ENCODE data around the gene TUBGCP5.
"Not testable (repeated sequence)": the region's sequence is repeated elsewhere in the genome, so short reads cannot be mapped to it uniquely, and the experiment has no call there.

TUBGCP5 gene

DNA sequence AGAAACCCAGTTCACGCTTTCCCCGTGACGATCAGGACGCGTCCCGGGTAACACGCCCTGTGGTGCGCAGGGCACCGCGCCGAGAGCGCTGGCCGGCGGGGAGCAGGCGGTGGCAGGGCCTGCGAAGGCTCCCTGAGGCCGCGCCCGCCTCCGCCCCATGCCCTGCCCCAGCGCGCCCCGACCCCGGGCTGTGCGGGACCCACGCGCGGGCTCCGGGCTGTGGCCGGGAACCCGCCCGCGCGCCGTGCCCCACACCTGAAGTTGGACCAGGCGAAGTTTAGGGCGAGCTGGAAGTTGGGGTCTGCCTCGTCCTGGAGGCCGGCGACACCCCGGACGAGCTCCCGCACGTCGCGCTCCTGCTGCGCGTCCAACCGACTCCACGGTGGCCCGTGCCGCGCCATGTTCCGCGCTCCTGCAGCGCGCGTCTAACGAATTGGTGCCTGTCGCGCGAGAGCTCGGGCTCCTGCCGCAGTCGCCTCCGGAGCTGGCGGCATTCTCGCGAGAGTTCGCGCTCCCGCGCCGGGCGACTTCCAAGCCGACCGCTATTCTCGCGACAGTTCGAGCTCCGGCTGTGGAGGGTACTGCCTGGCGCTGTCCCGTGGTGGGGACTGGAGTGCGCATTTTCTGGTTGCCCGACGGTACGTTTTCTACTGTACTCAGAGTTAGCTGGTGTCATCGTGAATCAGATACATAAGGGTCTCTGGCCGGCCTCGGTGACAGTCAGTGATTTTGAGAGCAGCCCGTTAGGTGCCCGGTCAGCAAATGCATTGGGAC lies at the start of gene TUBGCP5:
TSS of gene TUBGCP5 (minus strand) at position 427 of the 774 bp plus-strand sequence. CDS start at position 401, 26 bp downstream.
- DNase-seq (ENCODE audit: low read depth in 2 of 2): peak; percentile 98

DNA sequence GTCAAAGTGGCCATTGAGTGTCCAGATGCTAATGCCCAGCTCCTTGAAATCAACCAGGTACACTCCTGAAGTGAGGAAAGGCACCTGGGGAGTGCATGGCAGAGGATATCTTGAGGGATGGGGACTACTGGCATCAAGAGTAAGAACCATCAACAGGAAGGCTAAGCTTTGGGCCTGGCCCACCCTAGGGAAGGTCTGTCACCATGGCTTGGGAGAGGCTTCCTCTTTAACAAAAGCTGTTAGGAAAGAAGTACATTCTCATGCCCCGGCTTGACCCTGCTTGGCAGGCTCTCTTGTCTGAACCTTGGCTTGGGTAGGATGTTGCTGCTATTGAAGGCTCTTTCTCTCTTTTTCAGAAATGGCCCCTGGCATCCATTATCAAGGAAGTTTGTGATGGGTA lies 43.7 kb upstream of the TUBGCP5 start:
- no peak for DNase-seq (ENCODE audit: low read depth in 2 of 2)

DNA sequence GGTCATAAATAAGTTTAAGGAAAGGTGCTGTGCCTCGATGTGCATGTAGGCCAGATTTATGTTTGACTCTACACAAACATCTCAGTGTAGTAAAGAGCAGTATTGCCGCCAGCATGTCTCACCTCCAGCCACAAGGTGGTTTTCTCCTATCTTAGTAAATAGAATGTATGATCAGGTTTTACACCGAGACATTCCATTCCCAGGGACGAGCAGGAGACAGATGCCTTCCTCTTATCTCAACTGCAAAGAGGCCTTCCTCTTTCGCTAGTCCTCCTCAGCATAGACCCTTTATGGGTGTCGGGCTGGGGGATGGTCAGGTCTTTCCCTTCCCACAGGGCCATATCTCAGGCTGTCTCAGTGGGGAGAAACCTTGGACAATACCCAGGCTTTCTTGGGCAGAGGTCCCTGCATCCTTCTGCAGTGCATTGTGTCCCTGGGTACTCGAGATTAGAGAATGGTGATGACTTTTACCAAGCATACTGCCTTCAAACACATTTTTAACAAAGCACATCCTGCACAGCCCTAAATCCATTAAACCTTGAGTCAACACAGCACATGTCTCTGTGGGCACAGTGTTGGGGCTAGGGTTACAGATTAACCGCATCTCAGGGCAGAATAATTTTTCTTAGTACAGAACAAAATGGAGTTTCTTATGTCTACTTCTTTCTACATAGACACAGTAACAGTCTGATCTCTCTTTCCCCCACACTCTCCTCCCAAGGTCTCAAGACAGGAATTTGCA lies 42.8 kb upstream of the TUBGCP5 start:
- DNase-seq (ENCODE audit: low read depth in 2 of 2): not testable (repeated sequence)

- DNase-seq (ENCODE audit: low read depth in 2 of 2): no peak
These were observed 41.9 kb upstream of the TUBGCP5 start for GRCh38 chr15:23081271-23081670.

DNA sequence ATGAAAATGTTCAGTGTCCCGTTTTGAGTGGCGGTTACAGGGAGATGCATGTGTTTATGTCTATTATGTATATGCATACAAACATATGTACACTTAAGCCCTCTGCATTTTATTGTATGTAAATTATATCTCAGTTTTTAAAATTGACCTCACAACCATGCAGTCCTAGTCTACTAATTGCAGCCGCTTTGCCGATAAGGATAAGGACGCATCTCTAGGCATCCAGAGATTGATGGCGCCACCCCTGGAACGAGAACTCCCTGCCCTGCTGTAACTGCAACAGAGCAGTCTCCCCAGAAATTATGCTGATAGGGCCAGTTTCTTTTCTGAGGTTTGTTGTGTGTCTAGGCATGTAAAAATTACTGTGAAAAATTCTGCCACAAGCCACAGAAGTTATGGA lies 40.4 kb upstream of the TUBGCP5 start:
- no peak for DNase-seq (ENCODE audit: low read depth in 2 of 2)

DNA sequence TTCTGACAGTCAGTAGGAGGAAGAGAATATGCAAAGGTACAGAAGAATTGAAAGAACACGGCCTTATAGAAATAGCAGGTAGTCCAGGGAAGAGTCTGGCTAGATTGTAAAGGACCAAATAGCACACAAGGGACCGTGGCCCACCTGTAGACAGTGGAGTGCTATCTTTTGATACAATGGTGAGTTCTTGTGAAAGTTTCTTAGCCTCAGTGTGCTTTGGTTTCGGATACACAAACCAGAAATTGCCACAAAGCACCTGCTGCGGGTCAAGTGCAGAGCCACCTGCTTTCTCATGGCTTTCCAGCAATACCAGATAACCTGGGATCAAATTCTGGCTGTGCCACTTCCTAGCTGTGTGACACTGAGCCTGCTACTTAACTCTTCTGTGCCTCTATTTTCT lies 36.6 kb upstream of the TUBGCP5 start:
- no peak for DNase-seq (ENCODE audit: low read depth in 2 of 2)

- DNase-seq (ENCODE audit: low read depth in 2 of 2): no peak
These were observed 35.3 kb upstream of the TUBGCP5 start for GRCh38 chr15:23074684-23075083.

DNA sequence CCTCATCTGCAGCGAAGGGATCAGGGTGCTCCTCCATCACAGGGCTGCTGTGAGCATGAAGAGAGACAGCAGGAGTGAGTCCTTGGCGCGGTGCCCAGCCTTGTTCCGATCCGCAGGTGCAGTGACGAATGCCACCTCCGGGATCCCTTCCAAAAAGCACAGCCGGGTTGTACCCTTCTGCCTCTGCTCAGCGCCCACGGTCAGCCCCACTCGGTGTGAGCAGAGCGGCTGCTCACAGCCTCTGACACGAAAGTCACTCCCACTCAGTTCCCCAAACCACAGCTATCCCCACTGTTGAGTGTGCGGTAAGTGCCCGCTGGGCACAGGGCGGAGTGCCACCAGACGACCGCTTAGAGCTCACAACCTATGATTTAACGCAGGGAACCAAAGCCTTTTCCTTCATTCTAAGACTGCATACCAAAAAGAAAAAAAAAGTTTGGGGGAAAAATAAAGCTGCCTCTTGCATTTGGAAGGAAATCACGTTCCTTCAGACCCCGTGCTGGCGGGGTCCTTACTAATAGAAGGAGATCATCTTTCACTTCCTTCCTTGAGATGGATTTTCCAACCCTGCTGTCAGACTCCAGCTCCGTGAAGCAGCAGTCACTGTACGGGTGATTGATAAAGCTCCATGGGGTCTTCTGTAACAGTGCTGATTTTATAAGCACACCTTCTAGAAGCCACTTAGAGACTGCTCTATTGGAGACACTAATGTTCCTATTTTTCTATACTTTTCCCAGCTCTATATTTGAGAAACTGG lies 34.7 kb upstream of the TUBGCP5 start:
- no peak for DNase-seq (ENCODE audit: low read depth in 2 of 2)

DNA sequence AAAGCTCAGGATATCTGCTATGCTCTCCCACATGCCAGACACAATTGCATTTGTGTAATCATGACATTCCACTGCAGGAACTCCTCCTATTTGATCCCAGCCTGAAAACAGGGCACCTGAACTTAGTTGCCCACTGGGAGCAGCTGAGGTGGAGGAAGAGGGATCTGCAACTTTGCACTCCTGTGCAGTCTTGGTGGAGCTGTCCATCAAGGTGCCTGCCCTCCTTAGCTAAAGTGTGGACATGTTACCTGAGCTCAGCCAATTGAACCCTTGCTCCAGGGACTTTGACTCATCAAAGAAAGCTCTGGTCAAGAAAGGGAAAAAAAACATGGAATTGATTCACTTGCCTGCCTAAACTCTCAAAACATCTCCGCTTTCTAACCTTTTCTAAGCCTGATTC lies 33.3 kb upstream of the TUBGCP5 start:
- no peak for DNase-seq (ENCODE audit: low read depth in 2 of 2)

DNA sequence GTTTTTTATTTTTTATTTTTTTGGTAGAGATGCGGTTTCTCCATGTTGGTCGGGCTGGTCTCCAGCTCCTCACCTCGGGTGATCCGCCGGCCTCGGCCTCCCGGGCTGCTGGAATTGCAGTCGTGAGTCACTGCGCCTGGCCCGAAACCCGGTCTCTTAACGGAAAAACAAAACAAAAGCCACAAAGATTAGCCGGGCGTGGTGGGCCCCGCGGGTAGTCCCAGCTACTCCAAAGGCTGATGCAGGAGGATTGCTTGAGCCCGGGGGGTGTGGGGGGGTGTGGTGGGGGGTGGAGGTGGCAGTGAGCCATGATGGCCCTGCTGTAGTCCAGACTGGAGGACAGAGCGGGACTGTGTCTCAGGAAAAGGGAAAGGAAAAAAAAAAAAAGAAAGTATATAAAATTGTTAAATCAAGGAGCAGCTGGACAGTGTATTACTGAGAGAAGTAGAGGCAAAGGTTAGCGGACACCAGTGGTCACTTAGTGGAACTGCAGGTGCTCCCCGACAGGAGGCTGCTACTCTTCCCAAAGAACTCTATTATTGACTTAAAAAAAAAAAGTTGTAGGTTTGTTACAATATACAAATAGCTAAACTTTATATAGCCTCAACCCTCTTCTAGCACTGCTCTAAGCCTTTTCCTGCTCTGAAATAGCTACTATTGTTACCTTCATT lies 30.3 kb upstream of the TUBGCP5 start:
- no peak for DNase-seq (ENCODE audit: low read depth in 2 of 2)

- DNase-seq (ENCODE audit: low read depth in 2 of 2): no peak
These were observed 28.0 kb upstream of the TUBGCP5 start for GRCh38 chr15:23067416-23067815.

DNA sequence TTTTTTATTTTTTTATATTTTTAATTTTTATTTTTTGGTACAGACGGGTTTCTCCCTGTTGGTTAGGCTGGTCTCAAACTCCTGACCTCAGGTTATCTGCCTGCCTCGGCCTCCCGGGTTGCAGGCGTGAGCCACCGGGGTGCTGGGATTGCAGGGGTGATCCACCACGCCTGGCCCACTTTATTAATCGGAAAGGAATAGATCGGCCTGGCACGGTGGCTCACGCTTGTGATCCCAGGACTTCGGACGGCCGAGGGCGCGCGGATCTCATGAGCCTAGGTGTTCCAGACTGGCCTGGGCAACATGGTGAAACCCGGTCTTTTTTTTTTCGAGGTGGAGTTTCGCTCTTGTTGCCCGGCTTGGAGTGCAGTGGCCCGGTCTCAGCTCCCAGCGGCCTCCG lies 26.5 kb upstream of the TUBGCP5 start:
- no peak for DNase-seq (ENCODE audit: low read depth in 2 of 2)

DNA sequence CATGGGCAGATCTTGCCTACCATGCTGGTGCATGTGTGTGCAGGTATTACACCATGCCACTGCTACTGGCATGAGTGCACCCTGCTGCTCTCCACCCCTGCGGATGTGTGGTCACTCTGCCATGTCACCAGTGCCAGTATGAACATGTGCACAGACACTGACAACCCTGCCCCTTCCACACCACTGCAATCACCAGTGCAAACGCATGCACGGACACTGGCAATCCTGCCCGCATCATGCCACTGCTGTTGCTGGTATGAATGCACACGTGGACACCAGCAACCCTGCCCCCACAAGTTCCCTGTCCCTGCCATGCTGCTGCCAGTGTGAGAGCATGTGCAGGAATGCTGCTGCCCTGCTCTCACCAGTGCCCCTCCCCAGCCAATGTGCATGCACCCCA lies 24.8 kb upstream of the TUBGCP5 start:
- no peak for DNase-seq (ENCODE audit: low read depth in 2 of 2)

- no peak for DNase-seq (ENCODE audit: low read depth in 2 of 2)
These were observed 18.3 kb upstream of the TUBGCP5 start for GRCh38 chr15:23057707-23058106.

- DNase-seq (ENCODE audit: low read depth in 2 of 2): no peak
These were observed 15.9 kb upstream of the TUBGCP5 start for GRCh38 chr15:23055316-23055715.

DNA sequence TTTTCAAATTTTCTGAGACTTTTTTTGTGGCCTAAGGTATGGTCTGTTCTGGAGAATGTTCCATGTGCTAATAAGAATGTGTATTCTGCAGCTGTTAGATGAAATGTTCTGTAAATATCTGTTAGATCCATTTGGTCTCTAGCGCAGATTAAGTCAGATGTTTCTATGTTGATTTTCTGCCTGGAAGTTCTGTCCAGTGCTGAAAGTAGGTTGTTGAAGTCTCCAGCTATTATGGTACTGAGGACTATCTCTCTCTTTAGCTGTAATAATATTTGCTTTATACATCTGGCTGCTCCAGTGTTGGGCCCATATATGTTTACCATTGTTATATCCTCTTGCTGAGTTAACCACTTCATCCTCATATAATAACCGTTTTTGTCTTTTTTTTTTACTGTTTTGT lies 13.2 kb upstream of the TUBGCP5 start:
- DNase-seq (ENCODE audit: low read depth in 2 of 2): no peak

GRCh38 chr15:23050708-23051107 lies 11.3 kb upstream of the TUBGCP5 start:
- DNase-seq (ENCODE audit: low read depth in 2 of 2): no peak

GRCh38 chr15:23049984-23050628 lies 10.7 kb upstream of the TUBGCP5 start:
- no peak for DNase-seq (ENCODE audit: low read depth in 2 of 2)

DNA sequence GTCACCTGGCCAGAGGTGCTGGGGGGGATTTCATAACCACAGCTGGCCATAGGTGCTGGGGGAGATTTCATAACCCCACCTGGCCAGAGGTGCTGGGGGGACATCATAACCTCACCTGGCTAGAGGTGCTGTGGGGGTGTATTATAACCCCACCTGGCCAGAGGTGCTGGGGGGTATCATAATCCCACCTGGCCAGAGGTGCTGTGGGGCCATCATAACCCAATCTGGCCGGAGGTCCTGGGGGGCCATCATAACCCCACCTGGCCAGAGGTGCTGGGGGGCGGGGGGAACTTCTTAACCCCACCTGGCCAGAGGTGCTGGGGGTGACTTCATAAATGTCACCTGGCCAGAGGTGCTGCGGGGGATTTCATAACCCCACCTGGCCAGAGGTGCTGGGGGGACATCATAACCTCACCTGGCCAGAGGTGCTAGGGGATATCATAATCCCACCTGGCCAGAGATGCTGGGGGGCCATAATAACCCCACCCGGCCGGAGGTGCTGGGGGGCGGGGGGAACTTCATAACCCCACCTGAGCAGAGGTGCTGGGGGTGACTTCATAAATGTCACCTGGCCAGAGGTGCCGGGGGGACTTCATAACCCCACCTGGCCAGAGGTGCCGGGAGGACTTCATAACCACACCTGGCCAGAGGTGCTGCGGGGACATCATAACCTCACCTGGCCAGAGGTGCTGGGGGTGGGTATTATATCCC lies 9.4 kb upstream of the TUBGCP5 start:
- DNase-seq (ENCODE audit: low read depth in 2 of 2): not testable (repeated sequence)

- not testable (repeated sequence) for DNase-seq (ENCODE audit: low read depth in 2 of 2)
These were observed 4.6 kb upstream of the TUBGCP5 start for GRCh38 chr15:23043987-23044386.

DNA sequence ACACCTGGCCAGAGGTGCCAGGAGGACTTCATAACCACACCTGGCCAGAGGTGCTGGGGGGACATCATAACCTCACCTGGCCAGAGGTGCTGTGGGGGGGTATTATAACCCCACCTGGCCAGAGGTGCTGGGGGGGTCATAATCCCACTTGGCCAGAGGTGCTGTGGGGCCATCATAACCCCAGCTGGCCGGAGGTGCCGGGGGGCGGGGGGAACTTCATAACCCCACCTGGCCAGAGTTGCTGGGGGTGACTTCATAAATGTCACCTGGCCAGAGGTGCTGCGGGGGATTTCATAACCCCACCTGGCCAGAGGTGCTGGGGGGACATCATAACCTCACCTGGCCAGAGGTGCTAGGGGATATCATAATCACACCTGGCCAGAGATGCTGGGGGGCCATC lies 4.2 kb upstream of the TUBGCP5 start:
- not testable (repeated sequence) for DNase-seq (ENCODE audit: low read depth in 2 of 2)
